ENCODE data around the gene SH2D4B. TPM values are rescaled to one million over a fixed set of nuclear protein-coding genes. Genes with fewer than 3 reads are reported as not detected.

The SH2D4B gene
- total RNA-seq, 1 experiment from 2014 or later: 0.07 TPM

DNA sequence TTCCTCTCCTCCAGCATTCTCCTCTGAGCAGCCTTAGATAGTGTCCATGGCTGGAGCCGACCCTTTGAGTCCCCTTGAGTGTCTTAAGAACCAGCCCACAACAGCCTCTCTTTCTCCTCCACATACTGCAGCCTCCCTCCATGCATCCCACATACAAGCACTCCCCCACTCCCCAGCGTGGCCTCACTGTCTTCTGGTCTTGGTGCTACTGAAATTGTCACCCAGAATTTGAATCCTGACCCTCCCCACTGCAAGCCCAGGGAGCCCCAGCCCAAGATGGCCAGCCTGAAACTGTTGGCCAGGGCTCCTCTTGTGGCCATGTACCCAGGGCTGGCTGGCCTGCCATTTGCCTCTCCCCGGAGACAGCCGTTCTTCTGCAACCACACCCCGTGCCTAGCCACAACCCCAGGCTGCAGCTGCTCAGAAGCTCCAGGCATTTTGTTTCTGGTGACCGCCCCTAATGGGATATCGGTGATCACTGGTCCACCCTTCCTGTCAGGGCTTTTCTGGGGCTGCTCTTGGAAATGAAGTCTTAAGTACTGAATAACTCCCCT lies 18.8 kb upstream of the SH2D4B start:
- H3K18ac ChIP-seq (ENCODE audit: insufficient read length, low read depth, low read length): no peak overlapping the region
- H3K56ac ChIP-seq (ENCODE audit: insufficient read length, low read depth, low read length): no peak overlapping the region
- H2BK12ac ChIP-seq (ENCODE audit: insufficient read length, low read depth, low read length): no peak overlapping the region
- no peak overlapping the region for H3K27ac ChIP-seq (ENCODE audit: insufficient read length, low read depth, low read length)
- H3K9me3 ChIP-seq (ENCODE audit: control insufficient read depth, low read depth, low read length): no peaks in the 10 kb centered on the region
- H4K8ac ChIP-seq (replicated peaks; ENCODE audit: insufficient read length, low read depth, low read length): no peak overlapping the region
- H3K79me1 ChIP-seq (ENCODE audit: insufficient read depth, low read depth, low read length, poor library complexity, severe bottlenecking): no peaks in the 10 kb centered on the region
- H2AK5ac ChIP-seq (ENCODE audit: insufficient read length, low read length): no peak overlapping the region
- H3K79me2 ChIP-seq (ENCODE audit: insufficient read depth, low read length): no peaks in the 10 kb centered on the region
- no peak overlapping the region for H3K14ac ChIP-seq (ENCODE audit: insufficient read depth, low read length)
- no peaks in the 10 kb centered on the region for H4K20me1 ChIP-seq (ENCODE audit: control insufficient read depth, insufficient read depth, insufficient read length)
- H3K9ac ChIP-seq (ENCODE audit: extremely low read depth, insufficient read length, low read length): no peak overlapping the region
- H3K27me3 Mint-ChIP-seq (ENCODE audit: low read depth): no peaks in the 10 kb centered on the region
- no peak overlapping the region for H2AFZ ChIP-seq (ENCODE audit: low read length)
- H2BK120ac ChIP-seq (ENCODE audit: low read depth, low read length, poor library complexity, severe bottlenecking): no peak overlapping the region
- no peak overlapping the region for H4K91ac ChIP-seq (ENCODE audit: insufficient read length, low read depth, low read length)
- no peak overlapping the region; a peak in 2 of 7 replicates for H3K27ac Mint-ChIP-seq
- no peak for DNase-seq
- H3T11ph ChIP-seq (ENCODE audit: low read length): no peak overlapping the region
- no peak overlapping the region for H2BK5ac ChIP-seq (ENCODE audit: insufficient read length, low read length)
- no peaks in the 10 kb centered on the region for H3K9me3 Mint-ChIP-seq
- H2BK20ac ChIP-seq (ENCODE audit: low read depth, low read length, poor library complexity, severe bottlenecking): no peak overlapping the region
- H3K23ac ChIP-seq (ENCODE audit: insufficient read length, low read depth, low read length): no peak overlapping the region
- TF ChIP-seq, protein P1, sequence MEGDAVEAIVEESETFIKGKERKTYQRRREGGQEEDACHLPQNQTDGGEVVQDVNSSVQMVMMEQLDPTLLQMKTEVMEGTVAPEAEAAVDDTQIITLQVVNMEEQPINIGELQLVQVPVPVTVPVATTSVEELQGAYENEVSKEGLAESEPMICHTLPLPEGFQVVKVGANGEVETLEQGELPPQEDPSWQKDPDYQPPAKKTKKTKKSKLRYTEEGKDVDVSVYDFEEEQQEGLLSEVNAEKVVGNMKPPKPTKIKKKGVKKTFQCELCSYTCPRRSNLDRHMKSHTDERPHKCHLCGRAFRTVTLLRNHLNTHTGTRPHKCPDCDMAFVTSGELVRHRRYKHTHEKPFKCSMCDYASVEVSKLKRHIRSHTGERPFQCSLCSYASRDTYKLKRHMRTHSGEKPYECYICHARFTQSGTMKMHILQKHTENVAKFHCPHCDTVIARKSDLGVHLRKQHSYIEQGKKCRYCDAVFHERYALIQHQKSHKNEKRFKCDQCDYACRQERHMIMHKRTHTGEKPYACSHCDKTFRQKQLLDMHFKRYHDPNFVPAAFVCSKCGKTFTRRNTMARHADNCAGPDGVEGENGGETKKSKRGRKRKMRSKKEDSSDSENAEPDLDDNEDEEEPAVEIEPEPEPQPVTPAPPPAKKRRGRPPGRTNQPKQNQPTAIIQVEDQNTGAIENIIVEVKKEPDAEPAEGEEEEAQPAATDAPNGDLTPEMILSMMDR (conservative IDR thresholded peaks at IDR 0.05): no peak
- H3K4me1 Mint-ChIP-seq: peaks cover 10 to 12% of the 10 kb centered on the region in 2 experiments
- H3K23me2 ChIP-seq (ENCODE audit: insufficient read length, low read depth, low read length, poor library complexity, severe bottlenecking): no peaks in the 10 kb centered on the region
- H3K4me1 ChIP-seq (ENCODE audit: insufficient read depth, low read length): peaks cover 2% of the 10 kb centered on the region; the same call in 1 of the 2 replicates
- no peak overlapping the region for H3K4me2 ChIP-seq (ENCODE audit: insufficient read depth, insufficient read length, low read length)
- no CpG with 5 or more reads among the region's 7 CpGs for WGBS (ENCODE audit: extremely low coverage, insufficient read length, low lambda C conversion rate)
- H3K4me3 Mint-ChIP-seq: no peak overlapping the region
- no peak overlapping the region for H4K5ac ChIP-seq (ENCODE audit: insufficient read length, low read depth, low read length)
- no peaks in the 10 kb centered on the region for H3K27me3 ChIP-seq (ENCODE audit: insufficient read depth, low read length)
- no peak overlapping the region for H3K4ac ChIP-seq (ENCODE audit: low read depth, low read length)
- H2BK15ac ChIP-seq (ENCODE audit: low read depth, low read length): no peak overlapping the region
- H3K36me3 Mint-ChIP-seq (ENCODE audit: insufficient read depth in 1 of 3, low read depth in 3 of 3): peaks cover 27 to 64% (median 42%) of the 10 kb centered on the region in 3 experiments; a peak in 6 of 7 replicates
